Activated CD8-positive, alpha-beta memory T cell treated with anti-CD3 and anti-CD28 coated beads, Interleukin-2, amount 10 ng/mL, durations not matched to agents 7 days and 5 days (primary cell): Measurements from ENCODE around the gene BCL2. TPM values are rescaled to one million over a fixed set of nuclear protein-coding genes. Genes with fewer than 3 reads are reported as not detected.

Experiments used
- ATAC-seq: fragments of 150-1000 bp; cut with Tn5 transposase; one replicate; pipeline ENCODE4 v1.10.0; 2021; ENCODE audit warnings: moderate library complexity
- CTCF ChIA-PET: fragments of 350-600 bp; sonication (Branson Sonifier 250); formaldehyde crosslinking; loops from one replicate; lab custom pipeline; 2021; ENCODE audit warnings: antibody characterized with exemption; lab: Charles Lee
- DNase-seq: peaks from one replicate; pipeline ENCODE4 v3.0.0-alpha.2; 2020
- H3K27ac Mint-ChIP-seq: one replicate; pipeline ENCODE4 v1.8.0; 2021; ENCODE audit warnings: mild to moderate bottlenecking, mixed read lengths
- H3K27me3 Mint-ChIP-seq: one replicate; pipeline ENCODE4 v1.8.0; 2021; ENCODE audit warnings: mixed read lengths
- H3K36me3 Mint-ChIP-seq: one replicate; pipeline ENCODE4 v1.8.0; 2021; ENCODE audit warnings: mild to moderate bottlenecking, mixed read lengths
- H3K4me1 Mint-ChIP-seq: one replicate; pipeline ENCODE4 v1.8.0; 2021; ENCODE audit warnings: mixed read lengths
- H3K4me3 Mint-ChIP-seq: one replicate; pipeline ENCODE4 v1.8.0; 2021; ENCODE audit warnings: mild to moderate bottlenecking, moderate library complexity, mixed read lengths
- H3K9me3 Mint-ChIP-seq: one replicate; pipeline ENCODE4 v1.8.0; 2022; ENCODE audit warnings: low read depth, mixed read lengths
- total RNA-seq, 2 experiments: library from RNA; stranded (reverse); gene quantifications; one replicate each; pipeline ENCODE4 v1.2.3, GENCODE V29; 2021

BCL2 gene
- total RNA-seq, 2 experiments from 2014 or later: 118 to 143 TPM

- DNase-seq (no peak), ATAC-seq (no peak)
- CTCF ChIA-PET: interaction anchor here (1.2 to 1.6 kb wide), 3 partner anchors 10 to 93 kb away, joined by 3 to 8 read pairs (median 6); no protein-coding TSS in a partner anchor
- no peak overlapping the region for H3K27ac Mint-ChIP-seq
- peaks cover 39% of the 10 kb centered on the region for H3K36me3 Mint-ChIP-seq
- no peak overlapping the region for H3K4me3 Mint-ChIP-seq
- no peaks in the 10 kb centered on the region for H3K27me3 Mint-ChIP-seq
- H3K9me3 Mint-ChIP-seq: no peaks in the 10 kb centered on the region
- peaks cover 2% of the 10 kb centered on the region for H3K4me1 Mint-ChIP-seq
Measured at GRCh38 chr18:63346031-63346430, 26.5 kb upstream of the BCL2 start.

DNA sequence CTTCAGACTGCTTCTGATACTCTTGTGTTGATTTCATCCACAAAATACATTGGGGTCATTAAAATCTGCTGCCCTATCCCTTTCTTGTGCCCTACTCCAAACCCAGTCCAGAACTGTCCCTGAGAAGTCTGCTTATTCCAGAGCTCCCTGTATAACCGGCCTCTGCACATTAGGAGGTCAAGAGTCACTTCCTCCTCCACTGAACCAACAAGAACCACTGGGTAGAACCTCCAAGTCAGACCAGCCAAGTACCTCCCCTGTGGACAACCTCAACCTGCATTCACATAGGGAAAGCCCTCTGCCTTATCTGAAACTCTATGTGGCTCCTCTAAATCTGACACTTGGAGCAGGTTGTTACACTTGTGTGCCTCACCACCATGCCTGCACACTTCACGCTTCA, 25.3 kb upstream of the BCL2 start:
- H3K4me1 Mint-ChIP-seq: peaks cover 5% of the 10 kb centered on the region
- H3K4me3 Mint-ChIP-seq: no peak overlapping the region
- H3K27me3 Mint-ChIP-seq: no peaks in the 10 kb centered on the region
- peaks cover 36% of the 10 kb centered on the region for H3K36me3 Mint-ChIP-seq
- no peak for ATAC-seq
- H3K9me3 Mint-ChIP-seq: no peaks in the 10 kb centered on the region
- no peak overlapping the region for H3K27ac Mint-ChIP-seq
- DNase-seq: no peak
- CTCF ChIA-PET: interaction anchor here (1.2 to 6.5 kb wide), 2 partner anchors 12 to 94 kb away, joined by 3 to 79 read pairs; no protein-coding TSS in a partner anchor

- peaks cover 6% of the 10 kb centered on the region for H3K4me1 Mint-ChIP-seq
- CTCF ChIA-PET: interaction anchor here (1.3 to 6.5 kb wide), 2 partner anchors 17 to 95 kb away, joined by 4 to 79 read pairs; no protein-coding TSS in a partner anchor
- peaks cover 35% of the 10 kb centered on the region for H3K36me3 Mint-ChIP-seq
- no peak overlapping the region for H3K4me3 Mint-ChIP-seq
- no peaks in the 10 kb centered on the region for H3K9me3 Mint-ChIP-seq
- no peak overlapping the region for H3K27ac Mint-ChIP-seq
- DNase-seq (no peak), ATAC-seq (no peak)
- H3K27me3 Mint-ChIP-seq: no peaks in the 10 kb centered on the region
Measured at GRCh38 chr18:63344263-63344662, 24.7 kb upstream of the BCL2 start.

GRCh38 chr18:63342206-63342605, 22.6 kb upstream of the BCL2 start:
- H3K4me3 Mint-ChIP-seq: no peak overlapping the region
- no peaks in the 10 kb centered on the region for H3K9me3 Mint-ChIP-seq
- CTCF ChIA-PET: interaction anchor here (0.7 to 6.5 kb wide), 14 partner anchors 9 to 325 kb away, joined by 3 to 79 read pairs (median 4); partner anchors contain the start of genes BCL2 and VPS4B
- H3K36me3 Mint-ChIP-seq: peaks cover 29% of the 10 kb centered on the region
- H3K27me3 Mint-ChIP-seq: no peaks in the 10 kb centered on the region
- H3K27ac Mint-ChIP-seq: no peak overlapping the region
- ATAC-seq (peak; percentile 63), DNase-seq (peak; percentile 47)
- H3K4me1 Mint-ChIP-seq: peaks cover 6% of the 10 kb centered on the region

DNA sequence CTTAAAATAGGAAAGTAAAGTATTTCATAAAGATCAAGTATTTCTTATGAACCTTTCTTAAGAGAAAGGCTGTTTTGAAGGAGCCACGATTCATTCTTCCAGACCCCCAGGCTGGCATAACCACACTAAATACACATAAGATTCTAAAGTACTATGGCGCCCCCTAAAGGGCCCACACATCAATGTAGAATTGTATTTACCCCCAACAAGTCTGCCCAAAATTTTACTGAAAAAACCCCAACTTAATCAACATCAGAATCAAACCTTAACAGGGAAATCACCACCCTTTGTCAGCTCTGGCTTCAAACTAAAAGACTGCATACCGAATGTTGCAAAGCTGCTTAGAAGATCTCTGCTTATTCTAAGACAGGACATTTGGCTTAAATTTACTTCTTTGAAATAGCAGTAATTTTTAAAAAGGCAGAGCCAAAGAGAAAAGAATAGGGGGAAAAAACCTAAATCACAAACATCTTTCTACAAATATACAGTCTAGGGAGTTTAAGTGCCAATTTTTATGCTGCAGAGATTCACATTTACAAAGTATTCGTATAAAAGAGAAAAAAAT, 20.4 kb upstream of the BCL2 start:
- Mint-ChIP-seq H3K27me3 (no peaks in the 10 kb centered on the region), H3K4me1 (peaks cover 6% of the 10 kb centered on the region), H3K9me3 (no peaks in the 10 kb centered on the region), H3K36me3 (peaks cover 28% of the 10 kb centered on the region), H3K27ac (peak overlapping the region; percentile 47), H3K4me3 (no peak overlapping the region)
- DNase-seq (peak; percentile 51), ATAC-seq (peak; percentile 39)
- CTCF ChIA-PET: interaction anchor here (0.8 to 6.5 kb wide), 23 partner anchors 9 to 327 kb away, joined by 3 to 79 read pairs (median 4); partner anchors contain the start of gene BCL2

DNA sequence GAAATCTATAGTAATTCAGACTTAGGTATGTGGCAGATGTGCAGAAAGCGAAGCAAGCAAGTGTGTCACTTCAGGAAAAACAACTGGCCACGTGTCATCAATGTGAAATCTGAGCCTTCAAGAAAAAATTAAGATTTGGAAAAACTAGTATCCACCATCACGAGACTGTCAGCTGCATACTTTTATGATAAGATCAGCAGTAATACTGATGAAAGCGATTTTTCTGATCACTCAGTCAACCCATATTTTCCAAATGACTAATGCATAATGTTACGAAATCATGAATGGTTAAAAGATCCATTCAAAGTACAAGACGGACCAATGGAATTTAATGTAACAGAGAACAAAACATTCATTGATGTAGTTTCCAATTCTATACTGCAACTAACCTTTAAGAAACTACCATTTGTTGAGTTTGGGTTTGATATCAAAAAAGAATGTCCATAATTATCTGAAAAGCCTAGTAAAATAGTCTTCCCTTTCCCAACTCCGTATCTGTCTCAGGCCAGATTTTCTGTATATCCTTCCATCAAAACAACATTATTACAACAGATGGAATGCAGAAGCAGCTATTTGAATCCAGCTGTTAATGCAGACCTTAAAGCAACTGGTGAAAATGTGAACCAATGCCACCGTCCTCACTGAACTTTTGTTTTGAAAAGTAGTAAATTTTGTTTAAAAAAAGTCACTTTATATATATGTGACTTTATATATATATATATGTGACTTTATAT, 17.0 kb upstream of the BCL2 start:
- no peak for DNase-seq
- H3K27me3 Mint-ChIP-seq: no peaks in the 10 kb centered on the region
- H3K9me3 Mint-ChIP-seq: no peaks in the 10 kb centered on the region
- ATAC-seq: no peak
- H3K4me1 Mint-ChIP-seq: peaks cover 4% of the 10 kb centered on the region
- no peak overlapping the region for H3K27ac Mint-ChIP-seq
- CTCF ChIA-PET: interaction anchor here (0.9 to 2.4 kb wide), 6 partner anchors 9 to 320 kb away, joined by 3 to 8 read pairs (median 5); no protein-coding TSS in a partner anchor
- H3K36me3 Mint-ChIP-seq: peaks cover 39% of the 10 kb centered on the region
- no peak overlapping the region for H3K4me3 Mint-ChIP-seq

DNA sequence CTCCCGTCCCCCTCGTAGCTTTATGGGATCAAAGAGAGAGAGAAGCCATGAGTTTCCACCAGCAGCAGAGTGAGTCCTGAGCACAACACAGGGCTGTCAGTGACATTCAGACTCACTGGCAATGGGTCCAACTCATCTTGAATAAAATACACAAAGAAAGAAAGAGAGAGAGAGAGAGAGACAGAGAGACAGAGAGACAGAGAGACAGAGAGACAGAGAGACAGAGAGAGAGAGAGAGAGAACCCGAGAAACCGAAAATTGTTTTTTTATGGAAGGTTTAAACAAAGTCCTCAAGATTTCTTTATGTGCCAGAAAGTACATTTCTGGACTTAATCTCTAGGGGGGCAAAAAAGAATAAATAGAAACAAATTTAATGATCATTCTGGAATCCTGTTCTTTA, 11.5 kb upstream of the BCL2 start:
- peaks cover 29% of the 10 kb centered on the region for H3K36me3 Mint-ChIP-seq
- DNase-seq: no peak
- no peak overlapping the region for H3K4me3 Mint-ChIP-seq
- H3K27me3 Mint-ChIP-seq: no peaks in the 10 kb centered on the region
- no peak for ATAC-seq
- H3K27ac Mint-ChIP-seq: no peak overlapping the region
- no peaks in the 10 kb centered on the region for H3K9me3 Mint-ChIP-seq
- H3K4me1 Mint-ChIP-seq: no peaks in the 10 kb centered on the region
- CTCF ChIA-PET: interaction anchor here (1.0 to 1.6 kb wide), 5 partner anchors 9 to 308 kb away, joined by 3 to 4 read pairs (median 3); no protein-coding TSS in a partner anchor

DNA sequence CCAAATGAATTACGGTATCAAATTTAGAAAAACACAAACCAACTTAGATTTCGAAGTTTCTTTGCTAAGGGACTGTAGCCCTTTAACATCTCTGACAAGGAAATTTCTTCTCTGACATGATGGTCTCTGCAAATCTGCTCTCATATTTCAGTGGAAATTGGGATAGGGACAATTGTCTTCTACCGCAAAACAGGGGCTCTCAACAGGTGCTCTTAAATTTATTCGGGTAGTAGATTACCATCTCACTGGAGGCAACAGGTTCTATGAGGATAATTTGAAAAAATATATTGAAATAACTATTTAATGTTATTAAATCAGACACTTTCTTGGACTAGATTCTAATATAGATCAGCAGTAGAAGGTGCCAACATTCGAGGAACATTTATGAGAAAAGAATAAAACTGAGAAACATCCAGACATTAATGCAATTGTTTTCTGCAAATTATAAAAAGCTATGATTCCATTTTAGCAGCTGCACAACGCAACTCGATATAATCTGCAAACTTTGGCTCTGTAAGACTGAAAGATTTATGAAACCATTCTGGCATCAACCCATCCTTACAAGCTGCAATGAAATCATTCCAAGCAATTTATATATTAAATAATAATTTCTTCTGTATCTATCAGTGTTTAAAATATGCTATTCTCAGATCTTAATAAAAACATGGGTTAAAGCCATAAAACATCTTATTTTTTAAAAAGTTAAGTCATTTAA, 10.0 kb upstream of the BCL2 start:
- H3K27ac Mint-ChIP-seq: no peak overlapping the region

GRCh38 chr18:63326011-63326410, 6.4 kb upstream of the BCL2 start:
- Mint-ChIP-seq H3K4me1 (peaks cover 16% of the 10 kb centered on the region), H3K27me3 (no peaks in the 10 kb centered on the region), H3K36me3 (peaks cover 2% of the 10 kb centered on the region), H3K9me3 (no peaks in the 10 kb centered on the region), H3K27ac (no peak overlapping the region), H3K4me3 (no peak overlapping the region)
- DNase-seq (no peak), ATAC-seq (no peak)
- CTCF ChIA-PET: interaction anchor here (1.1 to 6.4 kb wide), 6 partner anchors 11 to 310 kb away, joined by 3 to 107 read pairs (median 15); no protein-coding TSS in a partner anchor

More for the DNA sequence above, 10.0 kb upstream of the BCL2 start:
- Mint-ChIP-seq H3K36me3 (peaks cover 26% of the 10 kb centered on the region), H3K9me3 (no peaks in the 10 kb centered on the region), H3K4me3 (no peak overlapping the region), H3K27me3 (no peaks in the 10 kb centered on the region), H3K4me1 (no peaks in the 10 kb centered on the region)
- ATAC-seq (no peak), DNase-seq (no peak)
- CTCF ChIA-PET: interaction anchor here (1.1 to 1.6 kb wide), 3 partner anchors 14 to 109 kb away, joined by 3 to 4 read pairs (median 3); no protein-coding TSS in a partner anchor

DNA sequence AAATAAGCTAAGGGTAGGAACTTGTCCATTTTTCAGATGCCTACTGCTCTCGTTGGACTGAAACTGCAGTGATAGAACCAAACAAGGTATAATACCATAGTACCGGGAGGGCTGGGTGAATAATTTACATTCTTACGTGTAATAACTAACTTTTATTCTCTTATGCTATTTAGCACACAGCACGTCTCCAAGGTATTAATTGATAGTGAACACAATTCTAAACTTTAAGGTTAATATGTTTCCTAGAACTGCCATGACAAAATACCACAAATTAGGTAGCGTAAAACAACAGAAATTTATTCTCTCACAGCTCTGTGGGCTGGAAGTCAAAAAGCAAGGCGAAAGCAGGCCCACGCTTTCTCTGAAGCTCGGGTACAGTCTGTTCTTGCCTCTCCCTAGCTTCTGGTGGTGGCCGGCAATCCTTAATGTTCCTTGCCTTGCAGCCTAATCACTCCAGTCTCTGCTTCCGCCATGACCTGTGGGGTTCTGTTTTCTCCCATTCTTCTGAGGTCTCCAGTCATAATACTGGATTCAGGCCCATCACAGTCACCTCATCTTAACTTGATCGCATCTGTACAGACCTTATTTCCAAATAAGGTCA, 5.6 kb upstream of the BCL2 start:
- Mint-ChIP-seq H3K4me3 (no peak overlapping the region), H3K4me1 (peaks cover 18% of the 10 kb centered on the region), H3K36me3 (no peaks in the 10 kb centered on the region), H3K27ac (no peak overlapping the region), H3K27me3 (no peaks in the 10 kb centered on the region), H3K9me3 (no peaks in the 10 kb centered on the region)
- ATAC-seq (no peak), DNase-seq (no peak)
- CTCF ChIA-PET: interaction anchor here (1.2 to 6.4 kb wide), 7 partner anchors 12 to 309 kb away, joined by 3 to 107 read pairs (median 15); no protein-coding TSS in a partner anchor

DNA sequence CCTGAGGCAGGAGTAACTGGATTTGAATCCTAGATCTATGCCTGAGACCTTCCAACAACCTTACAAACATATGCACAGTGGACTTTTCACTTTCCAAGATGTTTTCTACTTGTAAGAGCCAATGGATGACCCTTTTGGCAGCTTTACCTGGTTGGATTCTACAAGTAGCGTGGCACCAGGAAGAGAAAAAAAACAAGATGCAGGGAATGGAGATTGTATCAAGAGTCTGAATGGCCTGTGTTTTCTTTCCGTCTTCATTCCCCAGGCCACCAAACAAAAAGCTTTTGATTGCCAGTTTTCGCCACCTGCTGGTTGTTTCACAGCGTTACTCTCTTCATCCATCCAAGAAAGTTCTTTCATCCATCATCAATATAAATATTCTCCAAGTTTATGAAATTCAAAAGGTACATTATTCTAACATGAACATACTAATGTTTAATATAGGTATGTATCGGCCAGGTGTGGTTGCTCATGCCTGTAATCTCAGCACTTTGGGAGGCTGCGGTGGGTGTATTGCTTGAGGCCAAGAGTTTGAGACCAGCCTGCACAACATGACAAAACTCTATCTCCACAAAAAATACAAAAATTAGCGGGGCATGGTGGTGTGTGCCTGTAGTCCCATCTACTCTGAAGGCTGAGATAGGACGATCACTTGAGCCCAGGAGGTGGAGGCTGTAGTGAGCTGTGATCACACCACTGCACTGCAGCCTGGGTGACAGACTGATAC, 3.5 kb upstream of the BCL2 start:
- no peaks in the 10 kb centered on the region for H3K9me3 Mint-ChIP-seq
- H3K36me3 Mint-ChIP-seq: peaks cover 11% of the 10 kb centered on the region
- ATAC-seq (no peak), DNase-seq (peak; percentile 72)
- H3K27me3 Mint-ChIP-seq: no peaks in the 10 kb centered on the region
- CTCF ChIA-PET: interaction anchor here (0.6 to 6.4 kb wide), 50 partner anchors 9 to 502 kb away, joined by 3 to 107 read pairs (median 3); partner anchors contain the start of gene VPS4B
- no peak overlapping the region for H3K4me3 Mint-ChIP-seq
- no peak overlapping the region for H3K27ac Mint-ChIP-seq
- H3K4me1 Mint-ChIP-seq: peaks cover 18% of the 10 kb centered on the region

- no peaks in the 10 kb centered on the region for H3K27me3 Mint-ChIP-seq
- H3K27ac Mint-ChIP-seq: no peak overlapping the region
- no peak for ATAC-seq
- peaks cover 19% of the 10 kb centered on the region for H3K36me3 Mint-ChIP-seq
- no peaks in the 10 kb centered on the region for H3K9me3 Mint-ChIP-seq
- CTCF ChIA-PET: interaction anchor here (0.7 to 6.4 kb wide), 27 partner anchors 10 to 628 kb away, joined by 3 to 107 read pairs (median 4); no protein-coding TSS in a partner anchor
- peaks cover 18% of the 10 kb centered on the region for H3K4me1 Mint-ChIP-seq
- H3K4me3 Mint-ChIP-seq: no peak overlapping the region
- DNase-seq: no peak
Measured at GRCh38 chr18:63322206-63322605, 2.6 kb upstream of the BCL2 start.
